ENCODE data around the gene TECPR1. TPM values are rescaled to one million over a fixed set of nuclear protein-coding genes. Genes with fewer than 3 reads are reported as not detected.

TECPR1 gene
- total RNA-seq, 1 donor from 2014 or later, result 86.3 TPM

GRCh38 chr7:98168904-98169621 is 83.0 kb downstream of the TECPR1 start:
- intact Hi-C loops (cut with micrococcal nuclease), result loop anchor here (1.0 to 5.0 kb wide), 5 partner anchors 63 to 197 kb away; partner anchors contain the start of genes BRI3 and LMTK2

DNA sequence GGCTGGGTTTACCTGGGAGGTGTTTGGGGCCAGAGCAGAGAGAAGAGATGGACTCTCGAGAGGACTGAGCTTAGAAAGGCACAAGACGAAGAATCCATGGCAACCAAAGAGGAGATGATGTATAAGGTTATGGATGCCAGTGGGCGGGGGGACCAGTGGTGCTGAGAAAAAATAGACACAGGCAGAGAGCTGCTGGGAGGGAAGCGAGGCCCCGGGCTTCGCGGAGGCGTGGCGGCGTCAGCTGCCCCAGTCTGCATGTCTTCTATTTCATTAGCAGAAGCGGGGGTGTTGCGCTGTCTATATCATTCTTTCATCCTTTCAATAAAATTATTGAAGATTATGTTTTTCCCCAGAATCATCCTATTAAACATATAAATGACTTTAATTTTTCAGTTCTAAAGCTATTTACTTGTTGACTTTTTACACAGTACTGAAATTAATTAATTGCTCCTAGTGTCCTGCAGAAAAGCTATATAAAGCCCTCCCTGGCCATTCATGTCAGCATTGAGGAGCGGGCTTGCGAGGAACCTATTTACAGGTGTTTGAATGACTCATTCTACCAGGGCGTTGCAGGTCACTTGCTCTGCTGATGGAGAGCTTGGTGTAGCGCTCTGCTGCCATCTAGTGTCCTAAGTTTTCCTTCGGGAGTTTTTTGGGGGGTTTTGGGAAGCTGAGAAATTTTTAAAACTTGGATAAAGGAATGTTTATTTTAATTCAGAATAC is 83.7 kb downstream of the TECPR1 start:
- intact Hi-C loops (cut with micrococcal nuclease), result loop anchor here (1.0 to 5.0 kb wide), 5 partner anchors 62 to 196 kb away; partner anchors contain the start of genes BRI3 and LMTK2

DNA sequence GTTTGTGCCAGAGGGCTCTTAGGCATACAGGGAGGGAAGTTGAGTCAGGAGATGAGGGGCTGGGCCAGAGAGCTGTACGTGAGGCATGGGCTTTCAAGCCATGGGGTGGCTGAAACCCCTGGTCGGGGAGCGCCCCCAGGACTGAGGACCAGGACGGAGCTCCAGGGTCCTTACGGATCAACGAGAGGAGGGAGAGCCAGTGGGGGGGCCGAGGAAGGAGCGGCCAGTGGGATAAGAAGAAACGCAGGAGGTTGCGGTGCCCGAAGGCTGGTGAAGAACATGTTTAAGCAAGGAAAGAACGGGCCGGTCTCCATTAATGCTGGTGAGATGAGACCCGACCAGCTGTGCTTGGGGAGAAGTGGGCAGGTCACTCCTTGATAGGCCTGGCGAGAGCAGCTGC is 84.4 kb downstream of the TECPR1 start:
- intact Hi-C loops (cut with micrococcal nuclease), result loop anchor here (1.0 to 5.0 kb wide), 5 partner anchors 61 to 195 kb away; partner anchors contain the start of genes BRI3 and LMTK2

DNA sequence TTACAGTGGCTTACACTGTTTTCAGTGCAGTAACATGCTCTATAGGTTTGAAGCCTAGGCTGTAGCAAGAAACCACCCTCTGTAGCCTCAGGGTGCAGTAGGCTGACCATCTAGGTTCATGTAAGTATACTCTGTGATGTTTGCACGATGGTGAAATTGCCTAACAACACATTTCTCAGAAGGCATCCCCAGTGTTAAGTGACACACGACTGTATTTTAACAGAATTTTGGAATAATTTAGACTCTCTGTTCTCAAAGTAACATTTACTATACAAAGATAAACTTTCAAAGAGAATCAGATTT is 85.4 kb downstream of the TECPR1 start:
- intact Hi-C loops (cut with micrococcal nuclease), result loop anchor here (5.0 kb wide), 1 partner anchor 194 kb away; no protein-coding TSS in a partner anchor

- intact Hi-C loops (cut with micrococcal nuclease), result loop anchor here (5.0 kb wide), 1 partner anchor 194 kb away; no protein-coding TSS in a partner anchor
These were observed 86.0 kb downstream of the TECPR1 start for GRCh38 chr7:98165827-98166667.

Other genes starting within 250 kb of the TECPR1 start
- gene LMTK2, start 145.4 kb downstream of the TECPR1 start, total RNA-seq, result 12.7 and 15.9 TPM in 2 replicates
- 0.64 and 1.2 TPM in 2 replicates for gene BHLHA15, start 40.8 kb downstream of the TECPR1 start, total RNA-seq
- gene BRI3, start 29.5 kb upstream of the TECPR1 start, total RNA-seq, result 83.0 and 84.1 TPM in 2 replicates
- 1.1 and 1.5 TPM in 2 replicates for gene BAIAP2L1, start 148.9 kb upstream of the TECPR1 start, total RNA-seq

All from T-helper 1 cell treated with Interleukin-12 subunit alpha and Interleukin-12 subunit beta and Interleukin-4 antibody, amounts not matched to agents 30 ng/mL and 1 ng/mL, for 36 hours (primary cell).